Activated CD4-positive, alpha-beta T cell treated with anti-CD3 and anti-CD28 coated beads for 4 hours (primary cell): Measurements from ENCODE around the gene OR52W1.

Source experiments
- DNase-seq, 2 donors: peaks; one replicate each; pipeline ENCODE4 v3.0.0-alpha.2; 2020

The OR52W1 gene, protein sequence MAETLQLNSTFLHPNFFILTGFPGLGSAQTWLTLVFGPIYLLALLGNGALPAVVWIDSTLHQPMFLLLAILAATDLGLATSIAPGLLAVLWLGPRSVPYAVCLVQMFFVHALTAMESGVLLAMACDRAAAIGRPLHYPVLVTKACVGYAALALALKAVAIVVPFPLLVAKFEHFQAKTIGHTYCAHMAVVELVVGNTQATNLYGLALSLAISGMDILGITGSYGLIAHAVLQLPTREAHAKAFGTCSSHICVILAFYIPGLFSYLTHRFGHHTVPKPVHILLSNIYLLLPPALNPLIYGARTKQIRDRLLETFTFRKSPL

DNA sequence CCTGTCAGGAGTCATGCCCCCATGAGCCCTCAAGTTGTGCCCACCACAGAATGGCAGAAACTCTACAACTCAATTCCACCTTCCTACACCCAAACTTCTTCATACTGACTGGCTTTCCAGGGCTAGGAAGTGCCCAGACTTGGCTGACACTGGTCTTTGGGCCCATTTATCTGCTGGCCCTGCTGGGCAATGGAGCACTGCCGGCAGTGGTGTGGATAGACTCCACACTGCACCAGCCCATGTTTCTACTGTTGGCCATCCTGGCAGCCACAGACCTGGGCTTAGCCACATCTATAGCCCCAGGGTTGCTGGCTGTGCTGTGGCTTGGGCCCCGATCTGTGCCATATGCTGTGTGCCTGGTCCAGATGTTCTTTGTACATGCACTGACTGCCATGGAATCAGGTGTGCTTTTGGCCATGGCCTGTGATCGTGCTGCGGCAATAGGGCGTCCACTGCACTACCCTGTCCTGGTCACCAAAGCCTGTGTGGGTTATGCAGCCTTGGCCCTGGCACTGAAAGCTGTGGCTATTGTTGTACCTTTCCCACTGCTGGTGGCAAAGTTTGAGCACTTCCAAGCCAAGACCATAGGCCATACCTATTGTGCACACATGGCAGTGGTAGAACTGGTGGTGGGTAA is at the start of gene OR52W1:
Gene OR52W1 (plus strand): TSS at position 51 of the 637 bp plus-strand sequence. CDS start 0 bp downstream, at position 51.
- no peak for DNase-seq

DNA sequence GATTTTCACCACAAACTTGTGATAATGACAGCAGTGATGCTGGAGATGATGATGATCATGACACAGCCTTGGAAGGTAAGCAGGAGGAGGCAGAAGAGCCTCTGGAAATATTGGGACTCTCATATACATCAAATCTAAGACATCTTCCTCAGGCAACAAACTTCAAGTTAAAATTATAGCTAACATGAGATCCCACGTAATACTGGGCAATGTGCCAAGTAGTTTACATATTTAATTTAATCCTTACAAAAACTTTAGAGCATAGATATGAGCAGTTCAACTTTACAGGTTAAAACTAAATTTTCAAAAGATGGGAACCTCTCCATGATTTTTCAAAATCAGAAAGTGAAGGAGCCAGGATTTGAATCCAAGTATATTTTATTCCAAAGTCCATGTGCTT is 47.9 kb upstream of the OR52W1 start:
- DNase-seq, result no peak

DNA sequence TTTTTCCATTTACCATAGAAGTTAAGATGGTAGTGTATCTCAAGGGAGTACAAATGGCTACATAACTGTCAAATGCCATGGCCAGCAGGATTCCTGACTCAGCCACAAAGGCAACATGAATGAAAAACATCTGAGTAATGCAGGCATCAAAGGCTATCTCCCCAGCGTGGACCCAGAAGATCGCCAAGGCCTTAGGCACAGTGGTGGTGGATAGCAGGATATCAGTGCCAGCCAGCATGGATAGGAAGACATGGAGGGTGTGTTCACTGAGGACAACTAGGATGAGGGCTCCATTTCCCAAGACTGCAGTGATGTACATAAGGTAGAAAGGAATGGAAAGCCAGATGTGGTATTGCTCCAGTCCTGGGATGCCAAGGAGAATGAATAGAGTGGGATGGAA is 46.9 kb upstream of the OR52W1 start:
- no peak for DNase-seq

DNA sequence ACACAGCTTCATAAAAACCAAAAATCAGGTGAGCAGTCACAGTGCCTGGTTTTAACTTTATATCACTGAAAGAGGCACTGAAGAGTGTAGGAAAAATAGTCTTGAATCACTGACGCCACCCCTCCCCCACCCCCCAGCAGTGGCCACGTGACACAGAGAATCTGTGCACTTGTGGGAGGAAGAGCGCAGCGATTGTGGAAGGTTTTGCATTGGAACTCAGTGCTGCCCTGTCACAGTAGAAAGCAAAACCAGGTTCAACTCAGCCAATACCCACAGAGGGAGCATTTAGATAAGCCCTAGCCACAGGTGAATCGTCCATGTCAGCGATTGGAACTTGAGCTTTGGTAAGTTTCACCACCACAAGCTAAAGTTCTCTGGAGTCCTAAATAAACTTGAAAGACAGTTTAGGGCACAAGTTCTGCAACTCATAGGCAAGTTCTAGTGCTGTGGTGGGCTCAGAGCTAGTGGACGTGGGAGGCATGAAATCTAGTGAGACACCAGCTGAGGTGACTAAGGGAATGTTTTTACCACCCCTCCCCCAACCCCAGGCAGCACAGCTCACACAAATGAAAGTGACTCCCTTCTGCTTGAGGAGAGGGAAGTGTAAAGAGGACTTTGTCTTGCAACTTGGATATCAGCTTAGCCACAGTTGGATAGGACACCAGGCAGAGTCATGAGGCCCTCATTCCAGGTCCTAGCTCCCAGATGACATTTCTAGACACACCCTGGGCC is 42.2 kb upstream of the OR52W1 start:
- DNase-seq, result no peak

DNA sequence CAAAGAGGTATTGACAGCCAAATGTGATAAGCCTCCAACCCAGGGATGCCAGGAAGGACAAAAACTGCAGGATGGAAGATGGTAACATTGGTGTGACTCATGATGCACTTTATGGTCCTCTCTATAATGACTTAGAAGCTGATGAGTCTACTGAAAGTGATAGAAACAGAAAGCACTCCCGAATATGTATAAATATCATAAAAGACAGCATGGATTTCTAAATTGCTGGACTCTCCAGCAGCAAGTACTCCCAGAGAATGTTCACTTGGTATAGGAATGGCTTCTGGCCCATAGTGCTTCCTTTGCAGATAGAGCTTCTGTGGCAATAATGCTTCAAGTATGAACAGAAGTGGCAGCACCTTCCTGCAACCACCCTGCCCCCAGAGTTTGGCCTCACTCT is 28.8 kb upstream of the OR52W1 start, which contains the start of gene OR52B2:
Gene OR52B2 (minus strand): TSS at position 101 of the 400 bp plus-strand sequence. CDS start 0 bp downstream, at position 101.
- no peak for DNase-seq

DNA sequence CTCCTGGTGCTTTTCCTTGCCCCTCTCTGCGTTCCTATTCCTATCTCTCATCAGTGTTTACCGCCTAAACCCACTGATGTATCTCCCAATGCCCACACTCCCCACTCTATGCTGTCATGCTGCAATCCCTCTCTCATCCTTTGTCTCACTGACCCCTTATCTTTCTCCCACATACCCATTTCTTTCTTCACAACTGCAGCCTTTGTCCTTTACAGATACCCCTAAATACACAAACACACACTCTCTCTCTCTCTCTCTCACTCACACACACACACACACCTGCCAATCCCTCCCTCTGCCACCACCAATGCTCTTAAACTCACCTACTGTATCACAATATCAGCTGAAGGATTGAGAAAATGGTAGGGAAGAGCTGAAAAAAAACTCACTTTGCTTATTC is 23.6 kb upstream of the OR52W1 start:
- DNase-seq, result no peak

DNA sequence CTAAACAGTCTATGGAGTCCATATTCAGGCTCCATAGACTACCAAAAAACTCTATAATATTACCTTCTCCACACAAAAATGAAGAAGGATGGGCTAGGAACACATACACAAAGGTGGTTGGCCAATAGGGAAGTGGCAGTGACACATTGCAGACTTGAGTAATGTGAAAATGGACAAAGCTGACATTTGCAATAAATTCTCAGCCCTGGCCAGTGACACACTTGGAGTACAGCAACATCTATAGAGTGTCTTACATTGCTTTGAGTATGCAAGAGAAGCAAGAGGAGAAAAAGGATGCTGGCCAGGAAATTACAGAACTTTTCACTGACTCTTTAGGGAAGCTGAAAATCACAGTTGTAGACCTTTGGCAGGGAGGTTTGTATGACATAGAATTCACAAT is 7.3 kb upstream of the OR52W1 start:
- no peak for DNase-seq

DNA sequence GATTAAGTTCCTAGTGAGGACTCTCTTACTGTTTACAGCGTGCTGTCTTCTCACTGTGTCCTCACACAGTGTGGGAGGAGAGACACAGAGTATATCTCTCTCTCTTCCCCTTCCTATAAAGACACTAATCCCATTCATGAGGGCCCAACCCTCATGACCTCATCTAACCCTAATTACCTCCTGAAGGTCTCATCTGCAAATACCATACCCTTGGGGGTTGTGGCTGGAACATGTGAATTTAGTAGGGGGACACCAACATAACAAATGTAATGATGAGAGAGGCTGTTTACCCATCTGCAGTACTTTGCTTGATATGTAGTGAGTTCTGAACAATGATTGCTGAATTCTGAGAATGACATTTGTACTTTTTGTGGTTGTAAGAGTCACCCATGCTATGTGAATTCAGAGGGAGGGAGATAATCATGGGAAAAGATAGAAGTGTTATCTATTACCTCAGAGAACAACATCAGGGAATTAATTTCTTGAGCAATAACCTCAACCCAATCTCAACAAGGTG is 4.9 kb upstream of the OR52W1 start:
- DNase-seq, result no peak

DNA sequence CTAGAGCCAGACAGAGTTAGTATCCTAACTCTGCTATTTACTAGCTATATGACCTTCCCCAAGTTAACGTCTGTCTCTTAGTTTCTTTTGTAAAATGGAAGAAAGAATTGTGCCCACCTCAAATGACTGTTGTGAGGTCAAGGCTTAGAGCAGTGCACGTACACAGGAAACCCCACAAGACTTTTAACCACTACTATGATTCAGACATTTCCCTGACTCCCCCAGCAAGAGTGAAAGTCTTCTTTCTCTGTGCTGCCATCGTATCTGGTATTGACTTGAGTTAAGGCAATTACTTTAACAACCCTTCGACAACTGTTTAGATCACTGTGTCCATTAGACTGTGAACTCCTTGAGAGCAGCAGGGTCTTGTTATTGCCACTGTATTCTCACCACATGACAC is 2.6 kb upstream of the OR52W1 start:
- DNase-seq, result no peak

DNA sequence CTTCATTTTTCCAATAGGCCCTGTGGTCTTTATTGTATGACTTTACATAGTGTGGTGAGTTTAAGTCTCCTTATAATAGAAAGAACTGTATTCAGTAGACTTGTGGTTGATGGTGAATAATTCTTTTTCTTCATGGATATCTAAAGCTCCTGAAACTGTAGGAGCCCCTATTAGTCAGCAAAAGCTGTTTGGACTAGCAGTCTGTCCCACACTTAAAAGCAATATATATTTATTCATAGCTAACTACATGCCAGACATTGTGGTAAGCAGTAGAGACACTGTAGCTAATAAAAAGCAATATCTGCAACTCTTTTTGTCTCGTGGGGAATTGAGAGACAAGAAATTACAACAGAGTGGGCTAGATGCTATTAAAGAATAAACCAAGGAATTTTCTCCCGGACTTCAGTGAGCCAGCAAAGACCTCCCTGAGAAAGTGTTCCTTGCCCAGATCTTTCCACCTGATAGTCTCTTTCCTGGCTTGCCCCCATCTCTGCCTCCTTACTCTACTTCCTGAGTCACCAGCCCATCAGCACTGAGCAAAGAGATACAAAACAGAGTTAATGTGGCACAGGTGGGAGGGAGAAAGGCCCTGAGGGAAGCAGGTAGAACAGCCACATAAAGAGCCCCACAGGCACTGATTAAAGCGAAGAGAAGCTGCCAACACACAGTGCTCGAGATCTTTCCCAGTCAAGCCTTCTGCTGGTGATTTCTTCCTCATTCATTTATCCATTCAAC is 1.4 kb upstream of the OR52W1 start:
- DNase-seq, result no peak

DNA sequence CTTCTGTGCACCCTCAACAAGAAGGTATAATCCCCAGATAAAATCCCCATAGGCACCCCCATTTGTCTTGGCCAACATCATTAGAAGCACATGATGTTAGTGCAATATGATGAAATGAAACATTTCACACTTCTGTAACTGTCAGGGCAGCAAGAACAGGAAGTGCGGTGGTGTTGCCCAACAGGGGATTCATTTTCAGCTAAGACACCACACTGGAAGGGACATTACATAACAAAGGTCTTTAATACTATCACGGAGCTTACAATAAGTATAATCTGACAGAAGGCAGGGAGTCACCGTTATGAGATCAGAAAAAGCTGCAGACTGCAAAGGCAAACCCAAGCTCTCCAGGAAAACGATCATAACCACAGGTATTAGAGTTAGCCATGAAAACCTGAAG is 2.0 kb downstream of the OR52W1 start:
- DNase-seq, result no peak

DNA sequence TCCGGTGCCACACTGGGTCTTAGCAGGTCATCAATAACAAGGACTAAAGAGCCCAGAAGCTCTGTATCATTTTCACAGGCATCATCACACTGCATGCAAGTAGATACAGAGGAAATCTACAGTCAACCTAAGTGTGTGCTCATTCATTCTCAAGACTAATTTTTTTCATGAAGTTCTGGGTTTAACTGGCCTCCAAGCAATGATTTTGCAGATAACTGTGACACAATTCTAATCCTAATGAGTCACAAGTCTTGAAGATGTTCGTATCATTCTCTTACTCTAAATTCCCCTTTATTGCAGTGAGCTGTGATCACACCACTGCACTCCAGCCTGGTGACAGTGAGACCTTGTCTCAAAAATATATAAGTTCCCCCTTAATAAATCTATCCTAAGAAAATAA is 2.5 kb downstream of the OR52W1 start:
- DNase-seq, result no peak

DNA sequence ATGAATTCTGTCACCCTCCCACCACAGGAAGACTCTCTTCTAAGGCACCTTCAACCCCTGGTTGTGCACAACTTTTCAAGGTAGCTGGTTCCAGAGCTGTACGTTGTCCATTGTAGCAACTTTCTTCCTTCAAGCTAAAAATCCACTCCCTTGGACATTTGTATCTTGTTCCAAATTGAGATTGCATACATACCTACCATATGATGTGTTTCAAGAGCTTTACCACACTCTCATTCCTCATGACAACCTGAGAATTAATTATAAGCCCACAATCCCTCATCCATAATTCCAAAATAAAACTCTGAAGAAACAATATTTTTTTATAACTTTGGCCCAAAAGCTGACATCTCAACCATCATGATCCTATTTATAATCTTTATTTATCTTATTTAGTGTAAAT is 3.0 kb downstream of the OR52W1 start:
- DNase-seq, result no peak

DNA sequence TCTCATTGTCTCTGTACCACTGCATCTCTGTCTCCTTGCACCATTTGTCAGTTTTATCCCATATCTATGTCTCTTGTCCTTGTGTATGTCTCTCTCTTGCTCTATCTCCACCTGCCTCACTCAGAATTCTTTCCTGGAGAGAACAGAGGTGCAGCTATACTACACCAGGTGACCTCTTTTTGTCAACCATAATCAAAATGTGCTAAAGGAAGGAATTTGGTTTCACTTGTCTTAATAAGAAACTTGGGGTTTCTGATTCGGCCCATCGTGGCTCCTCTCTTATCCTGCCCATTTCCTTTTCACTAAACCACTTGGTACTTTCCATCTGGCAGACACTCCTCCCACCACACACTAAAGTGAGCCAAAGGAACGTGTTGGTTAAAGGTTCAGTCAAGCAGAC is 4.3 kb downstream of the OR52W1 start:
- no peak for DNase-seq

DNA sequence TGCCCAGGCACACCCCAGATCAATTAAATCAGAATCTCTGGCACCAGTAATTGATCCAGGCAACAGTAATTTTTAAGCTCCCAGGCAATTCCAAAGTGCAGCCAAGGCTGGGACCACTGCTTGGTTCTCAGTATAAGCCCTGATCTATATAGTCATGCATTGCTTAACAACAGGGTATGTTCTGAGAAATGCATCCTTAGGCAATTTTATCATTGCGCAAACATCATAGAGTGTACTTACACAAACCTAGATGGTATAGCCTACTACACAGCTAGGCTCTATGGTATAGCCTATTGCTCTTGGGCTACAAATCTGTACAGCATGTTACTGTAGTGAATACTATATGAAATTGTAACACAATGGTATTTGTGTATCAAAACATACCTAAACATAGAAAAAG is 5.7 kb downstream of the OR52W1 start:
- DNase-seq, result no peak

DNA sequence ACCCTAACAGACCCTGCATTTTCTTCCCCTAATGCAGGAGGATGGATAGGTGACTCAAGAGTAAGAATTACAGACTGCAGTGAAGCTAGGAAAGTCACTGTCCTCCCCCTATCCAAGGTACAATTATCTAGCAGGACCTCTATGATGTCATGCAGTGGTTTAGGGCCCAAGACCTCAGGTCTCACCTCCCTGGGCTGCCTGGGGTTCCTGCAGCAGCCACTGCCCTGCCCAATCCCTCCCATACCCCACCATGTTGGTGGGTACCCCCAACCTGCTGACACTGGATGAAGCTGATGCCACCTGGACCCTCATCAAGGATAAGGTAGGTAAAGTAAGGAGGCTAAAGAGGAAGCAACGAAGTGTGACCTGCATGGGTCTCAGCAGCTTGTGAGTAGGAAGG is 6.3 kb downstream of the OR52W1 start, which contains the start of gene C11orf42:
Gene C11orf42 (plus strand): TSS at position 192 of the 400 bp plus-strand sequence. CDS start 59 bp downstream, at position 251.
- no peak for DNase-seq

DNA sequence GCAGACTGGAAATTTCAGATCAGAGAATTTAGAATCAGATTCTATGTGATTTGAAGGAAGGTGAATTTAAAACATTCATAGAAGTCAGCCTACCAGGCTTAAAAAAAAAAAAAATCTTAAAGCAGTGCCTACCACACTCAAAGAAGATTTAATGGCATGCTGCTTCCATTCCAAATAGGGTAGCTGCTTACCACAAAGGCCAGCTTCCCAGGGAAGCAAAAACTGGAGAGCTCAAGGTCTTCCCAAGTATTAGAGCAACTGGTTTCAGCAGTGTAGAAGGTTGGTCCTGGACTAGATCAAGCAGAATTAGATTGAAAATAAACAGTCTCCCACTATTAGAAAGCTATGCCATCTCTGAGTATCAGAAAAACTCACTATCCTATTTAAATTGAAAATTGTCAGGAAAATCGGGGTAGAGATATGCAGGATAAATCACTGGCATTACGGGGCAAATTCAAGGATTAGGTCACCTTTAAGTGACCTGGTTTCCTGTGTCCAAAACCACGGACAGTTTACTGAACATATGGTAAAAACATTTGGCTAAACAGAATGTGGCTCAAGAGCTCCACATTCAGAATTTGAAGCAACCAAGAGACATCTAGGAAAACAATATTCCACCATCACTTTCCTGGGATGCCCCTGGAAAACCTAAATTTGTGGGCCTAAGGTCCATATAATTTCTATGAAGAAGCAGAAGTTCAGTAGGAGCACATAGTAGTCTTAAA is 7.6 kb downstream of the OR52W1 start:
- DNase-seq, result no peak

DNA sequence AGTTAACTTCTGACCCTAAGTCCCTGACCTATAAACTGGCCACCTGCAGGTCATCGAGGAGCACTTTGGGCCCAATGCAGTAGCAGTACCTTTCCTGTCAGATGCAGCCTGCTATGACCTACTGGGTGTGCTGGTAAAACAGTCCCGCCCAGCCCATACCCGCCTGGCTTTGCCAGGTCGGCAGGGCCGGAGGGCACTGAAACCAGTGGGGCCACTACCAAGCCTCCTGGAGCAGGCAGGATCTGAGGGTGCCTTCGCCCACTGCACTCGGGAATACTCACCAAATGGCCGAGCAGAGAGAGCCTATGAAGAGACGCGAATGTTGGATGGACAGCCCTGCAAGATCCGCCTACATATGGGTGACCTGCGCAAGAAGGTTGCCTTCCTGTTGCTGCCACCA is 10.8 kb downstream of the OR52W1 start:
- DNase-seq, result no peak

DNA sequence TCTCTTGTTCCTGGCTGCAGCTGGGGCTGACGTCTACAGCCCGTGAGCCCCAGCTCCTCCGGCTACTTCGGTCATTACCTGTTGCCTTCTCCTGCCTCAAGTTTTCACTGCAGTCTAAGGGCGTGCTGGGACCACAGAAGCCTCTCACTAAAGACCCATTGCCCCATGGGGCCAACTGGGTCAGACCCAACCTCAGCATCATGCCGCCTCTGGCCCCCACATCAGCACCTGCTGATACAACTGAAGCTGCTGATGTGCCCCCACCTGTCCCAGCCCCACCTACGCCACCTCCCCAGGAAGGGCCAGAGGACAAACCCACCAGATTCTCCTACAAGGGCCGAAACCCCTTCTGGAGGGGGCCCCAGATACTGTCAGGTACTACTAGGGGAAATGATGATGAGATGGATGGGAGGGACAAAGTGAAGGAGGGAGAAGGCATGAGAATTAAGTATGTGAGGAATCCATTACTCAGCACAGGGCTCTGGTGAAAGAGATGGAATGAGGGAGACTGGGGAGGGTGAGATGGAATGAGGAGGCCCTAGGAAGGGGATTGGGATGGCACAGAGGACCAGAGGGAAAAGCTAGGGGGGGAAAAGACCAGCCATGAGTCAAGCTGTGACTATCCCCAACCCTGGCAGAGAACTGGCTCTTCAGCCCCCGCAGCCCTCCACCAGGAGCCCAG is 11.4 kb downstream of the OR52W1 start:
- no peak for DNase-seq

DNA sequence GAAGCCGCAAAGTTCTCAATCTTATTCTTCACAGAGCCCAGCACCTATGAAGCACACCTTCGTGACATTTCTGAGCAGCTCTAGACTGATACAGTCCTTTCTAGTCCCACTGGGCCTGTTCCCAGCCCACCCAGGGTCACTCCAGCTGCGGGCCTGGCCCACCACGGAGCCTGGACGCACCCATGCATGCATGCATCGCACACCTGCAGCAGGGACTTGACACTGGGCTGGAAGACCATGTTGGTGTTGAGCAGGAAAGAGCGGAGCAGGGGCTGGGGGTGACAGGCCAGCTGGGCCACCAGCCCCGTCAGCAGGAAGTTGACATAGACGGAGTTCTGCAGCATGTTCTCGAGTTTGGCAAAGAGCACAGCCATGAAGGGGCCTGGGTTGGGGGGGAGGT is 15.5 kb downstream of the OR52W1 start:
- DNase-seq, result no peak

DNA sequence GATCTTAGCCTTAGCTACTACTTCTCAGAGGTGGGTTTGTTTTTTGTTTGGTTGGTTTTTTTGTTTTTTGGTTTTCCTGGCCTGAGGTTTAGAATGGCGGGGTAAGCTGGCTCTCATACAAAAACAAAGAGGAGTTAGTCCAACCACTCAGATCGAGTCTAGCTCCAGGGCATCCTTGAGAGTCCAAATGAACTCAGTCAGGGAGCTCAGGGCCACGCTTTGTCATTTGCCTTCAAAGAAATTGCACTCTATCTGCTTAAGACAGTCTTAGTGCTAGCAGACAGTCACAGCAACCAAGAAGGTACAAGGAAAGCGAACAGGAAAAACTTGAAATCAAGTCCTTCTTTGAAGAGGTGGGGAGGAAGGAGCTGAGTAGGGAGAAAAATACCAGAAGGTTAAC is 17.5 kb downstream of the OR52W1 start:
- no peak for DNase-seq

DNA sequence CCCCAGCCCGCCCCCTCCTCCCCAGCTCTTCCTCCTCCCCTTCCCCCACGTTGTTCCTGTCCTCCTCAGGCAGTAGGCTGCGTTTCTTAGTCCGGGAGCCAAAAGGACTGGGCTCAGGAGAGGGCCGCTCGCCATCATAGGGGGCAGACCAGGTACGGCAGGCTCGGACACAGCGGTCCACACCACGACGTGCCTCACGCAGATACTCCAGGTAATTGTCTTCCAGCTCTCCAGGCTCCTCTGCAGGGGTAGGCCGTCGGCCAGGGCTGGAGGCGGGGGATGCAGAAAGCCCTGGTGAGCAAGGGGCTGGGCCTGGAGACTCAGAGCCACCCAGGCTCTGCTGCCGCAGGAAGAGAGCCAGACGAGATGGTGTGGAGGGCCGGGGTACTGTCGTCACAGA is 18.7 kb downstream of the OR52W1 start:
- DNase-seq, result no peak
